ENCODE measurements around the gene ABCC8.

DNA sequence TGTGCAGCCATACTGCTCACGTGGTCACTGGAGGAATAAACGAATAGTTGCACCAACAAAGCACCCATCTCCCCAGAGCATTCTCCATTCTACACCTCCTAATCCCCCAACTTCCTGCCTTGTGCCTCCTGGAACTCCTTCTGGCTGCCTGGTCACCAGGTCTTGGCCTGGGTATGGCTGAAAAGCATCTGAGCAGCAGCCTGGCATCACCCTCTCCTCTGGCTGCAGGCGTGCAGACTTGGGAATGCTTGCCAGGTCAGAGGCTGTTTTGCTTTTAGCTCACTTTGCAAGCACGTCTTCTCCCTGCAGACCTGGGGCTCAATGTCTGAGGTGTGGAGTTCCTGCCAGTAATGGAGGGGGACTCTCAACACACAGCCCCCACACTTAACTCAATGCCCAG, 54.9 kb downstream of the ABCC8 start:
- TF ChIP-seq, protein P1, sequence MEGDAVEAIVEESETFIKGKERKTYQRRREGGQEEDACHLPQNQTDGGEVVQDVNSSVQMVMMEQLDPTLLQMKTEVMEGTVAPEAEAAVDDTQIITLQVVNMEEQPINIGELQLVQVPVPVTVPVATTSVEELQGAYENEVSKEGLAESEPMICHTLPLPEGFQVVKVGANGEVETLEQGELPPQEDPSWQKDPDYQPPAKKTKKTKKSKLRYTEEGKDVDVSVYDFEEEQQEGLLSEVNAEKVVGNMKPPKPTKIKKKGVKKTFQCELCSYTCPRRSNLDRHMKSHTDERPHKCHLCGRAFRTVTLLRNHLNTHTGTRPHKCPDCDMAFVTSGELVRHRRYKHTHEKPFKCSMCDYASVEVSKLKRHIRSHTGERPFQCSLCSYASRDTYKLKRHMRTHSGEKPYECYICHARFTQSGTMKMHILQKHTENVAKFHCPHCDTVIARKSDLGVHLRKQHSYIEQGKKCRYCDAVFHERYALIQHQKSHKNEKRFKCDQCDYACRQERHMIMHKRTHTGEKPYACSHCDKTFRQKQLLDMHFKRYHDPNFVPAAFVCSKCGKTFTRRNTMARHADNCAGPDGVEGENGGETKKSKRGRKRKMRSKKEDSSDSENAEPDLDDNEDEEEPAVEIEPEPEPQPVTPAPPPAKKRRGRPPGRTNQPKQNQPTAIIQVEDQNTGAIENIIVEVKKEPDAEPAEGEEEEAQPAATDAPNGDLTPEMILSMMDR (IDR thresholded peaks at IDR 0.05), result no peak
- TF ChIP-seq, protein P2, sequence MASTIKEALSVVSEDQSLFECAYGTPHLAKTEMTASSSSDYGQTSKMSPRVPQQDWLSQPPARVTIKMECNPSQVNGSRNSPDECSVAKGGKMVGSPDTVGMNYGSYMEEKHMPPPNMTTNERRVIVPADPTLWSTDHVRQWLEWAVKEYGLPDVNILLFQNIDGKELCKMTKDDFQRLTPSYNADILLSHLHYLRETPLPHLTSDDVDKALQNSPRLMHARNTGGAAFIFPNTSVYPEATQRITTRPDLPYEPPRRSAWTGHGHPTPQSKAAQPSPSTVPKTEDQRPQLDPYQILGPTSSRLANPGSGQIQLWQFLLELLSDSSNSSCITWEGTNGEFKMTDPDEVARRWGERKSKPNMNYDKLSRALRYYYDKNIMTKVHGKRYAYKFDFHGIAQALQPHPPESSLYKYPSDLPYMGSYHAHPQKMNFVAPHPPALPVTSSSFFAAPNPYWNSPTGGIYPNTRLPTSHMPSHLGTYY (CRISPR knock-in tag; IDR thresholded peaks at IDR 0.05), result no peak
- no peak for TF ChIP-seq ZNF121 (CRISPR knock-in tag; IDR thresholded peaks at IDR 0.05)
- TF ChIP-seq NFYB (CRISPR knock-in tag; conservative IDR thresholded peaks at IDR 0.05; ENCODE audit: low read depth), result no peak
- no peak for TF ChIP-seq GABPB1 (CRISPR knock-in tag; IDR thresholded peaks at IDR 0.05)
- TF ChIP-seq, protein P3, sequence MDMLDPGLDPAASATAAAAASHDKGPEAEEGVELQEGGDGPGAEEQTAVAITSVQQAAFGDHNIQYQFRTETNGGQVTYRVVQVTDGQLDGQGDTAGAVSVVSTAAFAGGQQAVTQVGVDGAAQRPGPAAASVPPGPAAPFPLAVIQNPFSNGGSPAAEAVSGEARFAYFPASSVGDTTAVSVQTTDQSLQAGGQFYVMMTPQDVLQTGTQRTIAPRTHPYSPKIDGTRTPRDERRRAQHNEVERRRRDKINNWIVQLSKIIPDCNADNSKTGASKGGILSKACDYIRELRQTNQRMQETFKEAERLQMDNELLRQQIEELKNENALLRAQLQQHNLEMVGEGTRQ (CRISPR knock-in tag; IDR thresholded peaks at IDR 0.05), result no peak
- TF ChIP-seq TEAD1 (CRISPR knock-in tag; IDR thresholded peaks at IDR 0.05), result no peak
- no peak for TF ChIP-seq ESRRA (CRISPR knock-in tag; IDR thresholded peaks at IDR 0.05; ENCODE audit: borderline replicate concordance)
- TF ChIP-seq, protein P4, sequence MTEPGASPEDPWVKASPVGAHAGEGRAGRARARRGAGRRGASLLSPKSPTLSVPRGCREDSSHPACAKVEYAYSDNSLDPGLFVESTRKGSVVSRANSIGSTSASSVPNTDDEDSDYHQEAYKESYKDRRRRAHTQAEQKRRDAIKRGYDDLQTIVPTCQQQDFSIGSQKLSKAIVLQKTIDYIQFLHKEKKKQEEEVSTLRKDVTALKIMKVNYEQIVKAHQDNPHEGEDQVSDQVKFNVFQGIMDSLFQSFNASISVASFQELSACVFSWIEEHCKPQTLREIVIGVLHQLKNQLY (CRISPR knock-in tag; IDR thresholded peaks at IDR 0.05), result no peak
- no peak for TF ChIP-seq SP1 (CRISPR knock-in tag; conservative IDR thresholded peaks at IDR 0.05)

All from WTC11 (cell line).